ENCODE measurements around the gene ATP13A1. TPM values are rescaled to one million over a fixed set of nuclear protein-coding genes. Genes with fewer than 3 reads are reported as not detected.
A peak's percentile ranks its signal among the peaks of the same experiment; 100 is the strongest.

ATP13A1 gene
- total RNA-seq, 2 donors from 2014 or later = 33.1 to 33.3 TPM

DNA sequence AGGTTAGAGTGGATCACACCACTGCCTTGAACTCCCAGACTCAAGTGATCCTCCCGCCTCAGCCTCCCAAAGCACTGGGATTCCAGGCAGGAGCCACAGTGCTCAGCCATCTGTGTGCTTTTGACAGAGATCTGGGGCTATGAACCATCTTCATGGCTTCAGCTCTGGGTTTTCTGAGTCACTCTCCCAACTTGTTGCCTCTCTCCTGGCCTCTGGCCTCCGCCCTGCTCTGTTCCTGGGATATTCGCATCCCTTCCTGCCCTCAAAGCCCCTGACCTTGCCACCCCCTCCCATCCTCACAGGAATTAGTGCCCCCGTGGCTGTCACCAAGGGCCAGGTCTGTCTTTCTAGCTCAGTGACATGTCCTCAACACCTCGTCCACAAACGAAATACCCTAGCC is 14.3 kb downstream of the ATP13A1 start:
- intact Hi-C loops (cut with DNase I) = no loop called here
- DNase-seq (ENCODE audit: low spot score) = no peak

- intact Hi-C loops (cut with DNase I) = no loop called here
- DNase-seq (ENCODE audit: low spot score) = no peak
Measured at GRCh38 chr19:19647037-19647835, 16.2 kb downstream of the ATP13A1 start.

- DNase-seq (ENCODE audit: low spot score) = no peak
- intact Hi-C loops (cut with DNase I) = no loop called here
Measured at GRCh38 chr19:19645233-19645870, 18.1 kb downstream of the ATP13A1 start.

DNA sequence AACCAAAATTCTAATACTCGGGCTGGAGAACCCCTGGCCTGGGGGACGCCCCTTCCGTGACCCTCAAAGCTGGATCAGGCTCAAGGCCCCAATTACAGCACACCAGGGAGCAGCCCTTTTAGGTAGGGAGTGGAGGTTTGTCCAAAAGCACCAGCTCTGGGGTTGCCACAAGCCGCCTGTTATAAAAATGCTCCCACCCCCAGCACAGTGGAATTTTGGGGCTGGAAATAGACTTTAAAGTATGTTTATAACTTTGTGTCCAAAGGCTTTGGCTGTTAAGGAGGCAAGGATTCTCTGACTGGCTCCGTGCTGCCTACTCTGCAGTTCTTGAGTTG is 19.5 kb downstream of the ATP13A1 start:
- intact Hi-C loops (cut with DNase I) = loop anchor here in 1 of 2 donors (5.0 kb wide), 1 partner anchor 112 kb away; no protein-coding TSS in a partner anchor
- DNase-seq (ENCODE audit: low spot score) = no peak

DNA sequence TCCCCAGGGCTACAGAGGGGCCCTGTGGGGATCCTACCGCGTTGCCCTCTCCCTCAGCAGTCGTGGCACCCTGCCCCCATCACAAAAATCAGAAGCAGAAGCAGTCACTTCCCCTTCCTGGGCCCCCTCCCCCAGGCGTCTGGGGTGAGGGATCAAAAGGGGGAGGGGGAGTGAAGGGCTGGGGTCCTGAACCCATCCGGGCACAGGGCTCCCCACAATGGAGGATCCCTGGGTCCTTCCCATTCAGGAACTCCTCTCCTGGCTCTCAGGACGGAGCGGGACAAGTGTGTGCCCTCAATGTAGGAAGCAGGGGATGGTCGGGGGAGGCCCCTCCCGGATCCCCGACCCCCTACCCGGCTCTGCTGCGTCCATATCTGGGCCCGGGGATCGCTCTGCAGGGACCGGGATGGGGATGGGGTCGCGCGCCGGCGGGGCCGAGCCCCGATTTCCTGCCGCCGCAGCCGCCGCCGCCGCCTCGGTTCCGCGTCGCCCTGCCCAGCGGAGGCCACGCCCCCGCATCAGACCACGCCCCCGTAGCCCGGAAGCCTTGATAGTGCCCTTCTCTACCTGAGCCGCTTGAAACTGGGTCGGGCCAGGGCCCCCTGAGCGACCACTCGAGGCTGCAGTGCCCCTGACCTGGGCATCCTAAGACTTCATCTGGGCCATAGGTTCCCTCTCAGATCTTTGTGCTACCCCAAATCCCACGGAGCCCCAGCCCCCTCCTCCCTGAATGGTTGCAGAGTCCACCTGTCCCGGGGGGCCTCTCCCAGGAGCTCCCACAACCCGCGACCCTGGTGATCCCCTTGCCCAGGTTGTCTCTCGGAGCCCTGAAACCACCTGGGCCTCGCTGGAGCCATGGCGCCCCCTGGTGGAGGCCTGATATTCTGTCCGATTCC is 20.1 kb downstream of the ATP13A1 start, which contains the start of gene GMIP:
TSS of gene GMIP (minus strand) at position 500 of the 896 bp plus-strand sequence. CDS start at position 372, 128 bp downstream.
- peak; percentile 92 for DNase-seq (ENCODE audit: low spot score)
- intact Hi-C loops (cut with DNase I) = loop anchor here (2.0 to 5.0 kb wide), 2 partner anchors 111 kb away; no protein-coding TSS in a partner anchor

- no peak for DNase-seq (ENCODE audit: low spot score)
- intact Hi-C loops (cut with DNase I) = loop anchor here (2.0 to 5.0 kb wide), 2 partner anchors 110 kb away; no protein-coding TSS in a partner anchor
Measured at GRCh38 chr19:19642506-19643157, 20.8 kb downstream of the ATP13A1 start.

DNA sequence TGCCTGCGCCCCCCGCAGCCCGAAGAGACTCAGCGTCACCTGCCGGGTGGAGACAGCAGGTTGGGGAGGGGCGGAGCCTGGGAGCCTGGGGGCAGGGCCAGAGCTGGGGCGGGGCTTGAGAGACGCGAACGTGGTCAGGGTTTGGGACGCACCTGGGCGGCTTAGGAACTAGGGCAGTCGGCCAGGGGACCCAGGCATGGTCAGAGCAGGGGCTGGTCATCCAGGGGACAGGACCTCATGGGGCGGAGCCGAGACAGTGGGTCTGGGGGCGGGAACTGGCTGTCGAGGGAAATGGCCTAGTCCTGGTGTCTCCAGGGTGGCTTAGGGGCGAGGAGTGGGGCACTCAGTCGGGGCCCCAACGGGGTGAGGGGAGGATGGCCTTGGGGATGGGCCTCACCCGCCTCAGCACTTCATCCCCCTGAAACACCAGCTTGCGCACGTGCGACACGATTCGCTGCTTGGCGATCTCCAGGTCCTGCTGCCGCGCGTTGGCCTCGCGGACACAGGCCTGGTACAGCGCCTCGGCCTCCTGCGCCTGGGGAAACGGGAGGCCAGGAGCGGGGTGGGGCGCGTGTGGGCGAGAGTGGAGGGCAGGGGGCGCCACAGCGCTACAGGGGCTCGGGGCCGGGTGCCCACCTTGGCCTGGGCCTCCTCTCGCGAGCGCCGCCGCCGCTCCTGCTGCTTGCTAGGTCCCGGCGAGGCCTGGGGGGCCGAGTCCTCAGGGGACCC is 25.8 kb downstream of the ATP13A1 start:
- intact Hi-C loops (cut with DNase I) = loop anchor here in 1 of 2 donors (10.0 kb wide), 1 partner anchor 83 kb away; no protein-coding TSS in a partner anchor
- DNase-seq (ENCODE audit: low spot score) = no peak

GRCh38 chr19:19637186-19637522 is 26.3 kb downstream of the ATP13A1 start:
- DNase-seq (ENCODE audit: low spot score) = no peak
- intact Hi-C loops (cut with DNase I) = loop anchor here in 1 of 2 donors (10.0 kb wide), 1 partner anchor 82 kb away; no protein-coding TSS in a partner anchor

DNA sequence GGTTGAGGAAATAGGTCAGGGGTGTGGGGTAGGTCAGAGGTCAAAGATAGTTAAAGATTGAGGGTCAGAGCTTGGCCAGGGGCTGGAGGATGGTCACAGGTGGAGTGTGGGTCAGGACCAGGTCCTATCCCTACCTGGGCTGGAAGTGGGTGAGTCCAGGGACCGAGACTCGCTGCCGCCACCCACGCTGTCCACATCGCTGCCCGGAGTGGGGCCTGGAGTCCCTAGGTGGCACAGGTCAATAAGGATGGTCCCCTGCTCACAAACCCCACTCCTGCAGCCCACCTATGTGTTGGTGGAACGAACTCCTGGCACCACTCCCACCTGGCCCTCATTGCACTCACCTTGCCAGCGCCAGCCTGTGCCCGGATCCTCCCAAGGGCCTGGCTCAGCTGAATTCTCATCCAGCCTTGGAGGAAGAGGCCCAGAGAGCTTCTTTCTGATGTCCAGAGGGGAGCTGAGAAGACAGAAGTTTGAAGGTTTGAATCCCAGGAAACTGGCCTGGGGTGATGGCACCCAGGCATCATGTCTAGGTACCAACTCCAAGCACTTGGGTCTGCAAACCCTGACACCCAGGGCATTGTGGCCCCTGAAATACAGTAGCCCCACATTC is 26.8 kb downstream of the ATP13A1 start:
- intact Hi-C loops (cut with DNase I) = loop anchor here in 1 of 2 donors (10.0 kb wide), 1 partner anchor 82 kb away; no protein-coding TSS in a partner anchor
- peak; percentile 75 for DNase-seq (ENCODE audit: low spot score)

DNA sequence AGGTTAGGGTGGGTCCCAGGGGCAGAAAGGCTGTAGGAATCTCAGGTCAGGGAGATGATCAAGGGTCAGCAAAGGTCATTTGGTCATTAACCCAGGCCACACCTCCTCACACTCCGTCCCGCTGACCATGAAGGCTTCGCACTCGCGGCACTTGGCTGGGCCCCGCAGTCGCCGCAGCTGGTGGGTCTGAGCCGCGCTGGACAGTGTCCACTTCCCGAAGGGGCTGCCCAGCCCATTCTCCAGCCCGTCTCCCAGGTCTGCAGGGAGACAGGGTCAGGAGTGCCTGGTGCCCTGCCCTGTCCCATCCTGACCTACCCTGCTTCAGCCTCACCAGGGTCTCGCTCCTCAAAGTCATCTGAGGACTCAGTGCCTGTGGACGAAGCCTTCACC is 28.2 kb downstream of the ATP13A1 start:
- no peak for DNase-seq (ENCODE audit: low spot score)
- intact Hi-C loops (cut with DNase I) = loop anchor here in 1 of 2 donors (10.0 kb wide), 1 partner anchor 81 kb away; no protein-coding TSS in a partner anchor

DNA sequence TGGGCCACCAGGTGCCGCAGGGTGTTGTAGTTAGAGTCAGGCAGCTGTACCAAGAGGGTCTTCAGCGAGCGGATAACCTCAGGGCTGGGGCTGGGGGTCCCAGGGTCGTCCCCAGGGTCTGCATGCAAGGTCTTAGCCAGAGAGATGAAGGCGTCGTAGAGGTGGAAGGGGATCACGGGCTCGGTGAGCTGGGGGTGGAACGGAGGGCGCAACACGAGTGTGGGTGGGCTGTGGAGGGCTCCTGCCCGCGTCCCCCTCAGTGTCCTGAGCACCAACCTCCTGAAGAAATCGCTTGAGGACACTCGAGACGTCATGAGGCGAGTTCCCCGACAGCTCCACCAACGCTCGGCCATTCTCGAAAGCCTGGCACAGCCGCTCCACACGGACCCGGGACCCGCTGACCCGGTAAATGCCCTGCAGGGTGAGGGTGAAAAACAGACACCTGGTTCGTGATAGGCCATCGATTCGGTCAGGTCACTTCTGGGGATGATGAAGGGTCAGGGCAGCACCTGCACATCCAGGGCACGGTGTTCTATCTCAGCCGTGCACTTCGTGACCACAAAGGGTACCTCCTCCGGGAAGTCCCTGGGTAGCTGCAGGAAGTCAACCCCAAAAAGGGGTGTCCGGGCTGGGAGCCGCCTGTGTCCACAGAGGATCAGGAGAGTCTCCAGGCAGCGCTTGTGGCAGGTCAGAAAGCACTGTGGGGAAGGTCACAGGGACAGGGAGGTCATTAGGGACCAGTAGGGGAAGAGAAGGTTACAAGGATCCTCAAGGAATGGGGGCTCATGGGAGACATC is 28.8 kb downstream of the ATP13A1 start:
- intact Hi-C loops (cut with DNase I) = loop anchor here in 1 of 2 donors (10.0 kb wide), 1 partner anchor 80 kb away; no protein-coding TSS in a partner anchor
- no peak for DNase-seq (ENCODE audit: low spot score)

DNA sequence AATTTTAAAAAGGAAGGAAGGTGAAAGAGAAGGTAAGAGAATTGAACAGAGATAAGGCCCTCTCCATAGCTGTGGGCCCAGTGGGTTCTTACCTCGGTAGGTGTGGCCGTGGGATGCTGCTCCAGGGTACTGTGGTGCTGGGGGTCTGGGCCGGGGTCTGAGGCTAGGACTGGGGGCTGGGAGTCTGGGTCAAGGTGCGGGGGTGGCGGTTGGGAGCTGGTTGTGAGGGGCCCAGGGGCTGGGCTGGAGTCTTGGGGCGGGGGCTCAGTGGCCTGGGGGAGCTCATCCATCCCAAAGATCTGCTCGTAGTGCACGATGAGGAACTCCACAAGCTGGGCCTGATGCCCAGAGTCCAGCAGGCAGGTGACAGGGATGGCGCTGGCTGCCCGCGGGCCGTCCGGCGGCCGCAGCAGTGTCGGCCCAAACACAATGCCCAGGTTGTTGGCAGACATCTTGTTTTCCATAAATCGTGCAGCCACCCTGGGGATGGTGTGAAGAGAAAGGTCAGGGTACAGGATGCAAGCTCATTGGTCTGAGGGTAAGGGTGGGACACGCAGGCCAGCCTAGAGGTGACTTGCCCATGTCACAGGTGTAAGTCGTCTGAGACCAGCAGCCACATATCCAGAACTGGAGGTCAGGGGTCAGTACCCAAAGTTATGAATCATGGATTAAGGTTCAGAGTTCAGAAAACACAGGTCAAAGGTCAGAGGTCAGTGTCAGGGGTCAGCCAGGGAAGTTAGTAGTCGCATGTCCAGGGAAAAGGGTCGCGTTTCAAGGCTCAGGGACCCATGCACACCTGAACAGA is 29.6 kb downstream of the ATP13A1 start:
- DNase-seq (ENCODE audit: low spot score) = no peak
- intact Hi-C loops (cut with DNase I) = loop anchor here in 1 of 2 donors (10.0 kb wide), 1 partner anchor 79 kb away; no protein-coding TSS in a partner anchor

DNA sequence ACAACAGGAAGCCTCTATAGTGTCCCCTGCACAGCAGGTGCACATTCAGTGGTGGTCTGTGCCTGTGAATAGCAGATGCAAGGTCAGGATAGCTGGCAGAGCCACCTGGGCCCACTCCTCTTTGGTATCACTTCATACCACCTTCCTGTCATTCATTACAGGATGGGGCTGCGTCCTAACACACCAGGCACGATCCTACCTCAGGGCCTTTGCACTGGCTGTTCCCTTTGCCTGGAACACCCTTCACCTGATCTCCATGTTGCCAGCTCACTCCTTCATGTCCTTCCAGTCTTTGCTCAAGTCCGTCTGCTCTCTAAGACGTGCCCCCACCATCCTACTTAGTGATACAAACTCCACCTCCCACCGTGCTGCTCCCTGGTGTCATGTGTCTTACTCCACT is 30.8 kb downstream of the ATP13A1 start:
- intact Hi-C loops (cut with DNase I) = loop anchor here in 1 of 2 donors (10.0 kb wide), 1 partner anchor 78 kb away; no protein-coding TSS in a partner anchor
- no peak for DNase-seq (ENCODE audit: low spot score)

DNA sequence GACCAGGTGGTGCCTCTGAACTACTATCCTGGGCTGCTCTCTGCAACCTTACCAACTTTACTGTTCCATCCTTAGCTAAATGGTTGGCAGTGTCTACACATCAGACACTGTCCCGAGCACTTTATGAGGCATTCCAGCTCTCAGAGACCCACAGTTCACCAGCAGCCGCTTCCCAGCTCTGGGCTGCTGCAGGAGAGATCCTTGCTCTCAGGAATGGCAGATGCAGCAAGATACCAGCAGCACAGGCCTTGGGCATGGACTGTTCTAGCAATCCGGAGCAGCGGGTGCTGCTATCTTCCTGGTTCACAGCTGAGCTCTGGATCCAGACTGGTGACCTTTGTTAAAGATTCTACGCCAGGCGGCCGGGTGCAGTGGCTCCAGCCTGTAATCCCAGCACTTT is 32.1 kb downstream of the ATP13A1 start:
- intact Hi-C loops (cut with DNase I) = loop anchor here in 1 of 2 donors (10.0 kb wide), 1 partner anchor 77 kb away; no protein-coding TSS in a partner anchor
- no peak for DNase-seq (ENCODE audit: low spot score)

DNA sequence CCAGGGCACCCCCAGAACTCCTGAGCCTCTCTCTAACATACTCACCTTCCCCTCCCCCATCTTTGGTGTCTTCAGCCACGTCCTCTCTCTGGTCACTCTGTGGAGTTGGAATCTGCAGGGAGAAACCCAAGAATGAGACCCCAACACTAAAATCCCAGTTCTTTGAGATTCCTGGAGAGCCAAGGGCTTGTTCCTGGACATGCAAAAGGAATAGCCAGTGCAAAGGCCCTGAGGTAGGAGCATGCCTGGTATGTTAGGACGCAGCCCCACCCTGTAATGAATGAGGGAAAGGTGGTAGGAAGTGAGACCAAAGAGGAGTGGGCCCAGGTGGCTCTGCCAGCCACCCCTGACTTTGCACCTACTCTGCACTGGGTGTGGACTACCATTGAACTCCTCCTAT is 33.0 kb downstream of the ATP13A1 start:
- intact Hi-C loops (cut with DNase I) = loop anchor here in 1 of 2 donors (10.0 kb wide), 1 partner anchor 76 kb away; no protein-coding TSS in a partner anchor
- DNase-seq (ENCODE audit: low spot score) = no peak

- intact Hi-C loops (cut with DNase I) = loop anchor here in 1 of 2 donors (10.0 kb wide), 1 partner anchor 75 kb away; no protein-coding TSS in a partner anchor
Measured at GRCh38 chr19:19630062-19630414, 33.4 kb downstream of the ATP13A1 start.

More at GRCh38 chr19:19630062-19630414, 33.4 kb downstream of the ATP13A1 start:
- DNase-seq (ENCODE audit: low spot score) = no peak
